HG02642 (cell line): ENCODE measurements around the gene PATL2.
"Not testable (repeated sequence)": the region's sequence is repeated elsewhere in the genome, so short reads cannot be mapped to it uniquely, and the experiment has no call there.

Experiments
- ATAC-seq: cut with Tn5 transposase; IDR thresholded peaks from one replicate; pipeline ENCODE4 v1.9.1; 2021; ENCODE audit warnings: mild to moderate bottlenecking; ENCODE audit not compliant: unreplicated experiment, poor library complexity

Gene PATL2

DNA sequence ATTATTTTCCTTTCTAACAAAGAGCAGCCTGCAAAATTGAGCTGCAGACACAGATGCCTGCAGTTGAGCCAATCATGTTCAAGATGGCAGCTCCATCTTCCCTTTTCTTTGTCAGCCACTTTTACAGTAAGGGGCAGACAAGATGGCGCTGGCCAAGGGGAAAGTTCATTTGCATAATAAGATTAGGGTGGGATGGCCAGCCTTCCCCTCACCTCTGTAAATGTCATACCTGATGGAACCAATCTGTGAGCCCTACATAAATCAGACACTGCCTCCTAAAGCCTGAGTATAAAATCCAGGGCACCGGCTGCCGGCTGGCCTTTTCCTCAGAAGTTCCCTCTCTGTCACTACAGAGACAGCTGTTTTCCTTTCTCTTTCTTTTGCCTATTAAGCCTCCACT, 15.8 kb downstream of the PATL2 start:
- ATAC-seq: no peak

DNA sequence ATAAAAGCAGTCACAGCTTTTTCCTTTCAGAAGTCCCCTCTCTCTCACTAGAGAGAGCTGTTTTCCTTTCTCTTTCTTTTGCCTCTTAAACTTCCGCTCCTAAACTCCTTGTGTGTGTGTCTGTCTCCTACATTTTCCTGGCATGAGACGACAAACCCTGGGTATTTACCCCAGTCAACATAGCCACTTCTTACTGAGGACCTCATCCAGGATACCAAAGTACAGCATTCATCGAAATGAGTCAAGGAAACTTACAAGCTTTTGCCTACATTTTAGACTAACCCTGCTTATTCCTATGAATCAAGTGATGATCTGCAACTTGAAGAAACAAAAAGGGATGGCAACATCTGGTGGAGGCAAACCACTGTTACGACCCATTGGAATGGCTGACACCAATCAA, 16.7 kb downstream of the PATL2 start:
- no peak for ATAC-seq

DNA sequence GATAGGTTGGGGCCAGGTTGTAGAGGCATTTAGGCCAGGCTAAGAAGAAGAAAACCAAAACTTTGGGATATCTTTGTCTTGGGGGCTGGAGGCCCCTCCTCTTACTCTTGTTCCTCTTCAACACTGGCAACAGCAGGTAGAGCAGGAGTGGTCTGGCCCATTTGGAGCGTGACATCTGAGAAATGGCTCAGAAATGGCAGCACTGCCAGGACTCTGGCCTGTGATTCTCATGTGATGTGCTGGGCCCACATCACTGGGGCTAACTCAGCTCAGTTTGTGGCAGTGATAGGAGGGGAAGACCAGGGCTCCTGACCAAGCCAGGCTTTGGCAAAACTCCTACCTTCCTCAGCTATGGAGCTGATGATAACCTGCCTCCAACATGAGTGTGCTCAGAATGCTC, 18.5 kb downstream of the PATL2 start:
- ATAC-seq: no peak

DNA sequence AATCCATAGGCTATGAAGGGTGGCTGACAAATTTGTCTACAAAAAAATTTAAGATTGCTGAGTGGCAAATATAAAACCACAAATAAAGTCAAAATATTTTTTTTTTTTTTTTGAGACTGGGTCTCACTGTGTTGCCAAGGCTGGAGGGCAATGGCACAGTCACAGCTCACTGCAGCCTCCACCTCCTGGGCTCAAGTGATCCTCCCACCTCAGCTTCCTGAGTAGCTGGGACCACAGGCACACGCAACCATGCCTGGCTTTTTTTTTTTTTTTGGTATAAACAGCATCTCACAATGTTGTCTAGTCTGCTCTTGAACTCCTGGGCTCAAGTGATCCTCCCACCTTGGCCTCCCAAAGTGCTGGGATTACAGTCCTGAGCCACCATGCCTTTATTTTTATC, 20.9 kb downstream of the PATL2 start:
- ATAC-seq: not testable (repeated sequence)

DNA sequence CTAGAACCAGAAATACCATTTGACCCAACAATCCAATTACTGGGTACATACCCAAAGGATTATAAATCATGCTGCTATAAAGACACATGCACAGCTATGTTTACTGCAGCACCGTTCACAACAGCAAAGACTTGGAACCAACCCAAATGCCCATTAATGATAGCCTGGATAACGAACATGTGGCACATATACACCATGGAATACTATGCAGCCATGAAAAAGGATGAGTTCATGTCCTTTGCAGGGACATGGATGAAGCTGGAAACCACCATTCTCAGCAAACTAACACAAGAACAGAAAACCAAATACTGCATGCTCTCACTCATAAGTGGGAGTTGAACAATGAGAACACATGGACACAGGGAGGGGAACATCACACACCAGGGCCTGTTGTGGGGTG, 21.8 kb downstream of the PATL2 start:
- ATAC-seq: not testable (repeated sequence)

DNA sequence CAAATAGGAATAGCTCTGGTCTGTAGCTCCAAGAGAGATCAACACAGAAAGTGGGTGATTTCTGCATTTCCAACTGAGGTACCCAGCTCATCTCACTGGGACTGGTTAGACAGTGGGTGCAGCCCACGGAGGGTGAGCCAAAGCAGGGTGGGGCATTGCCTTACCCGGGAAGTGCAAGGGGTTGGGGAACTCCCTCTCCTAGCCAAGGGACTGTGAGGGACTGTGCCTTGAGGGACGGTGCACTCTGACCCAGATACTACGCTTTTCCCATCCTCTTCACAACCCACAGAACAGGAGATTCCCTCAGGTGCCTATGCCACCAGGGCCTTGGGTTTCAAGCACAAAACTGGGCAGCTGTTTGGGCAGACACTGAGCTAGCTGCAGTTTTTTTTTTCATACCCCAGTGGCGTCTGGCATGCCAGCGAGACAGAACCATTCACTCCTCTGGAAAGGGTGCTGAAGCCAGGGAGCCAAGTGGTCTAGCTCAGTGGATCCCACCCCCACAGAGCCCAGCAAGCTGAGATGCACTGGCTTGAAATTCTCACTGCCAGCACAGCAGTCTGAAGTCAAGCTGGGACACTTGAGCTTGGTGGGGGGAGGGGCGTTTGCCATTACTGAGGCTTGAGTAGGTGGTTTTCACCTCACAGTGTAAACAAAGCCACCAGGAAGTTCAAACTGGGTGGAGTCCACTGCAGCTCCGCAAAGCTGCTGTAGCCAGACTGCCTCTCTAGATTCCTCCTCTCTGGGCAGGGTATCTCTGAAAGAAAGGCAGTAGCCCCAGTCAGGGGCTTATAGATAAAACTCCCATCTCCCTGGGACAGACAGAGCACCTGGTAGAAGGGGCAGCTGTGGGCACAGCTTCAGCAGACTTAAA, 28.1 kb downstream of the PATL2 start:
- not testable (repeated sequence) for ATAC-seq

DNA sequence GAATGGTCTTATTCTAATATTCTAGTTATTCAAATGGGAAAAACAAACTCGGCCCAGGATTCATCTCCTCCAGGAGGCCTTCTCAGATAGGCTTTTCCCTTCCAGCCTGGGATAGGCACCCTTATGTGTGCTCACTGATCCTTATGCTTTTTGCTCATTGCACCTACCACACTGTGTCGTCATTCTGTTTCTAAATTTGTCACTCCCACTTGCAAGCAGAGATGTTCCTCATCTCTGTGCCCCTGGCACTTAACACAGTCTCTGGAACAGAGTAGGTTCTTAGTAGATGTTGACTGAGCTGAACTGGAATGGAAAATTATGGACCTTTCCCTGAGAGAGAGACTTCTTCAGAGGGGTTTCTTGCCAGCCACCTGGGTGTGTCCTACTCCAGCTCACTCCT, 28.9 kb downstream of the PATL2 start:
- no peak for ATAC-seq

DNA sequence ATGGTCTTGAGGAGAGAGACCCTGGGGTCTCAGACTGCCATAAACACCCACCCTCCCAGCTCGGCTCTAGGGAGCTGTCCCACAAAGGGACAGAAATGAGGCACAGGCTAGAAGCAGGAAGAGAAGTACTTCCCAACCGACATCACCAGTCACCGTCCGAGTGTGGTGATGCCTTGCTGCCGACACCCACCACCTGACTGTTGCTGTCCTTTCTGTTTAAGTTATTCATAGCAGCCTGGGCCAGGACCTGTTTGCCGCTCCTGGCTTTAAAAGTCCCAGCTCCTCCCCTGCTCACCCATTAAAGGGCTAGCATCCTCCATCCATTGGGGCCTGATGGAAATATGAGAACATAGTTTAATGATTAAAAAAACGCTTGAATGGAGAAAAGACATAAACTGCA, 34.4 kb downstream of the PATL2 start:
- ATAC-seq: no peak

DNA sequence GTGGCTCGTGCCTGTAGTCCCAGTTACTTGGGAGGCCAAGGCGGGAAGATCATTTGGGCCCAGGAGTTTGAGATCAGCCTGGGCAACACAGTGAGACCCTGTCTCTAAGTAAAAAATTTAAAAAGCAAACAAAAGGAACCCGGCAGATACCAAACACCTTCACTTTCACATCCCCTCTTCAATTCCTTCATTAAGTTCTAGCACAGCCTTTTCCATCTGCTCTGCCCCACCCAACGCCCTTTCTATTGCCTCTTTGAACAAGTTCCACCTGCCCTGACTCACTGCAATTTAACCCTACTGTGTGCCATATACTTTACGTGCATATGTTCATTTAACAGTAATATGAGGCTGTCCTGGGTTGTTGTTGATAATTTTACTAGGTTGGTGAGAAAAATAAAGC, 35.2 kb downstream of the PATL2 start:
- ATAC-seq: no peak

DNA sequence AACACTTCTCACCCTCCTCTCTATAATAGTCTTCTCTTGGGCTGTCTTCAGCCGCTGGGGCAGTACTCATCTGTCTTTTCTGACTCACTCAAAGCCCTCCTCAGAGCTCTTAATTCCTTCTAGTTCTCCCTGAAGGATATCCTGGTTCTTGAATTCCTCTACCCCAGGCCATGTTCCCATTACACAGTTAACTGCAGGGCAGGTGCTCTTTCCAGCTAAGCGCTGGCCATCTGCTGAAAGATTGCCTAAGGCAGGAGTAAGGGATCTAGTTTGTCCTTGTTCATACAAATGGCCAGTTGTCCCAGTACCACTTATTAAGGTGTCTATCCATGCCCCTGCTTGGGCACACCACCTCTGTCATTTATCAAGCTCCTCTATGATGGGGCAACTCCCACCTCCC, 37.5 kb downstream of the PATL2 start:
- no peak for ATAC-seq

DNA sequence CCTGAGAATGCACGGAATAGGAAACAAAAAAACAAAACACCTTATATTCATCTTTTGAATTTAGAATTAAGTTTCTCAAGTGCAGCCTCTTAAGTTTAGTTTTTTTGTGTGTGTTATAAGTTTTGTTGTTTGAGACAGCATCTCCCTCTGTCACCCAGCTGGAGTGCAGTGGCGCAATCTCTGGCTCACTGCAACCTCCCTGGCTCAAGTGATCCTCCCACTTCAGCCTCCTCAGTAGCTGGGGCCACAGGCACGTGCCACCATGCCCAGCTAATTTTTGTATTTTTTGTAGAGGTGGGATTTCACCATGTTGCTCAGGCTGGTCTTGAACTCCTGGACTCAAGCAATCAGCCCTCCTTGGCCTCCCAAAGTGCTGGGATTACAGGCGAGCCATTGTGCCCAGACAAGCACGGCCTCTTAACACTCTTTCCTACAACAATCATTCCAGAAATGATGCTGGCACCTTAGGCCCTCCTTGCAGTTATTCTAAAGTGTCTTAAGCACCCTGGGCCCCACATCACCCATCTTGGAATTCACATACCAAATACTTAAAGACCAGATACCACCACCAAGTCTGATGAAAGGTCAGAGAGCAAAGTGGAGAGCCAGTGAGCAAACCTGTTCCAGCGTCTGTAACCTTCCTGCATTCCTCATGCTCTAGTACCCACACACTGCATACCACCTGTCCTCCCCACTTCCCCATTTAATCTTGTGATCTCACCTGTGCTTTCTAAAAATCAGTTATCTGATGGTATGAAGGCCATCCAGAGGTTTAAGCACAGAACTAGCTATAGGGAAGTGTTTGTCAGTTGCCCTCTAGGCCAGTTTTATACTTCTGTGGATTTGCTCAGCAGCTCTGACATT, 40.8 kb downstream of the PATL2 start:
- no peak for ATAC-seq

DNA sequence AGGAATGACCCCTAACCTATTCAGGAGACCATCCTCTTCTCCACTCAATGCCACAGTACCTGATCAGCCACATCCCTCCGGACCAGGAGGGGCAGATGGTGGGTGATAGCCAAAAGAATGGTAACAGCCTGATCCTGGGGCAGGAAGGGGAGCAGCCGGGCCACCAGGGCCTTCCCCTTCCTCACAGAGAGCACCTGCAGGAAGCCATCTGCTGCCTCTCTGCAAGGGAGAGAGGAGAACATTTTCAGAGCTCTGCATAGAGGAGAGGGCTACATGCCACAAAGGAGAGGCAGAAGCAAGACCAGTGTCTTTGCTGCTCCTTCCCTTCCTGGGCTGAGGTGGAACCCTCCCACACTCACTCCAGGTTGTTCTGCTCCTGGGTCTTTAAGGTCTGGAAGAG, 42.2 kb downstream of the PATL2 start:
- ATAC-seq: no peak

DNA sequence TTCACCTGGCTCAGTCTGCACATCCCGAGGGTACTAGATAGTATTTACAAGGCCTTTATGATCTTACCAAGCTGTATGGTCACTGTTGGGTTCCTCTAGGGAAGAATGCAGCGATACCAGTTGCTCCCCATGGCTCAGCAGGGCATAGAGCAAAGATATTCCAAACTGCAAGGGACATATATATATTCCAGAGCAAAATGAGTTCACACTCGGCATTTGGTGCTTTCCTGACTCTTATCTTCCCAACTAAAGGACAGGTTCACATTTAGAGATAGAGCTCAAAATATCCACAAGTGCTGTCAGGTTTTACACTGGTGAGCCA, 44.1 kb downstream of the PATL2 start:
- no peak for ATAC-seq

DNA sequence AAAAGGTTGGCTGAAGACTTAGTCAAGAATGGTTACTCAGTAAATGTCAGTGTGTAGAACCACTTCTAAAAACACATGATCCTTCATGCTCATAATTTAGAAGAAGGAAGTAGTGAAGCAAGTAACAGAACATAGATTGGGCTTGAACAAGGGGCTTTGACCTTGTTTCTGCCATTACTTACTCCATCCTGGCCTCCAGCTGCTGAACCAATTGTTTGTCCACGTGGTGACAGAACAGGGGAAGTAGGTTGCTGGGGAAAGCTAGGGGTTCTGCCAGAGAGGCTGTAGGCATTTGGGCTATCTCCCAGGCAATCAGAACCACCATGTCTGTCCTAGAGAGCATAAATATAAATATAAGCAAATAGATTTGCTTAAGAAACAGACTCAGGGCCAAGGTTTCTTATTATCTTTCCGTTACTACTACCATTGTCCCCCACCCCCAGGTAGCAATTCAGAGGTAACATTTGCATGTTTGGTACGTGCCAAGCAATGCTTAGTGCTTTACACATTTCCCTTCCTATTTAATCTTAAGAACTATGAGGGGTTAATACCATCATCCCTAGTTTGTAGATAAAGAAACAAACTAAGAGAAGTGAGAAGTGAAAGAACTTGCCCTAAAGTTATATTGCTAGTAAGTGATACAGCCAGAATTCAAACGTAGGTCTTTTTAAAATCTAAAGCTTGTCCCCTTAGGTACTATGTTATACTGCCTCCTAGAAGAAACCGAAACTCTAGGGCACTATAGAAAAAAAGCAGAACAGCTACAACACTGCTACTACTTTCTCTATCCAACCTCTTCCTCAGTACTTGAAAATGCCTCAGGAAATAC, 44.7 kb downstream of the PATL2 start:
- no peak for ATAC-seq

DNA sequence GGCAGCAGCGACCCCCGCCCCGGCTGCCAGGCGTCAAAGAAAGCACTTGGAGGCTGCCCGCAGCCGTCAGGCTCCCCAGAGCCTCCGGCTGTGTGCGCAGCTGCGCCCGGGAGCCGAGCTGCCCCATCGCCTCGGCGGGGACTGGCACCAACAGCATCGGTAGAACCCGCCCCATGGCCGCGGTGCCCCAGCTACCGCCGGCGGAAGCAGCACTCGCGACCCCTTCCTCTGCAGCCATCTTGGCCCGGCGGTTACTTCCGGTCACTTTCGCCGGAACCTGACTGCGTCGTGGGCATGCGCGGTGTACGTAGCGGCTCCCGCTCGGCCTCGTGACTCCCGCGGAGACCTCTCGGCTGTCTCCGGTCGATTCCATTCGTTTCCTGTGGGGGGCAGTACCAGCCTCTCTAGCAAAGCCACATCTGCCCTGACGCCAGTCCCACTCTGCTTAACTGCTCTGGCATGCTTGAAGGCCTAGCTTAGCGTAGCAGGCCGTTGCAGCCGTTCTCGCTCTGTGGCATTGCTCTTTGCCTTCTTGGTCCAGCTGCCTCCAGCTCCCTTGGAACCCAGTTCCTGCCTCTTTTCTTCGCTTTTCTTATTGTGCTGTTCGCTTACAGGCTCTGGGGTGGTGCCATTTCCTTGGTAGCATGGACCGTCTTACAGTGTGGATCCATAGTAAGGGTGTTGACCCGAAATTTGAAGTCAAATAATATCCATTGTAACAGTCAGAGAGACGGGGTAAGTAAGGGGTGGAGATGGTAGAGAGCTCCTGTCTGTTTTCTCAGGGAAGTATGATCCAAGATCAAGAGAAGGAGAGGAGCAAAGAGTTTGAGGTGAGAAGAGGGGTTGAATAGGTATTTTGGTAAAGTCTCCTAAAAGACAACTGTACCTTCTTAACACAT, 47.5 kb downstream of the PATL2 start, which contains the start of gene SPG11:
Gene SPG11, minus strand, starts transcription at position 253 of the 899 bp plus-strand sequence. Its CDS starts 15 bp downstream, at position 238.
- peak; percentile 78 for ATAC-seq

DNA sequence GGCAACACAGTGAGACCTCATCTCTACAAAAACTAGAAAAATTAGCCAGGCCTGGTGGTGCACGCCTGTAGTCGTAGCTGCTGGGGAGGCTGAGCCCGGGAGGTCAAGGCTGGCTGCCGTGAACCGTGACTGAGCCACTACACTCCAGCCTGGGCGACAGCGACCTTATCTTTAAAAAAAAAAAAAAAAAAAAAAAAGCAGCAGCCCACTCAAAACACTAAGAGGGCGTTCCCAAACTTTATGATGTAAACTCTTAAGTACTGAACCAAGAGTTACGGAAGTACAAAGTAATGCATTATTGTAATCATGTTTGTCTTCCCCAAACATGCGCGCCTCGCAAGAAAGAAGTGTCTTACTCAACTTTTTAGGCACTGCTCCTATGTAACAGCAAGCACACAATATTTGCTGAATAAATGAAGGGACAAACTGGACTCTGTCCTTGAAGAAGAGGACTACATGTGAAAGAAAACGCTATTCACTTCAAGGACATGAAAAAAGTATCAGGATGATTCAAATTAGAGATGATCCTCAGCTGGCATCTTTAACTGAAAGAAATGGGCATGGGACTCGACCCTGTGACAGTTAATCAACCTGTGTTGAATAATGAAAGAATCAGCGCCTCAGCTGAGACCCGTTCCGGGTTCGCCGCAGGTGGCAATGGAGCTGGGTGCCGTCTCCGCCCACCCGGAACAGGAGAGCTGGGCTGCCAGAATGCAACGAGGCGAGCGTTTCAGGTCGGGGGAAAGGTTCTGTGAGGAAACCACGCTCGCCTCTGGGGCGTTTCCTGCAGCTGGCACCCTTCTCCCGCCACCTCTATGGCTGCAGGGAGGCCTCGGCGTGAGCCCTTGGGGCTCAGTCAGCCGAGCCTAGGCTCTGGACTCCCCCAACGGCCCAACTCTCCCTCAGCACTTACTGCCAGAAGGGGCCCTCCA, 48.4 kb downstream of the PATL2 start:
- ATAC-seq: peak; percentile 59

DNA sequence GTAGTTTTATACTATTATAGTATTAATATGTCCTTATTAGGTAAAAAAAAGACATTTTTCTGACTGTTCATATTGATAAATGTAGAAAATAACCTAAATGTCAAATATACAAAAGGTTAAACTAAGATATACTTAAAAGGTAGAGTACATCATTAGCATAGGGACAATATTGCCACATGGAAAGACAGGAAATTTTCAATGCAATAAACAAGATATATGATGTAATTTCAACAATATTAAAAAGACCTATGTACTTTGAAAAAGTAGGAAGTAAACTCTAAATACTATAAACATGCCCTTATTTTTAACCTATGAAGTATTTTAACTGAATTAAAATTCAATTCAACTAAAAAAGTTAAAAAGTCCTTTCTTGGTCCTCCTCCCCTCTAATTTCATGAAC, 49.5 kb downstream of the PATL2 start:
- no peak for ATAC-seq

DNA sequence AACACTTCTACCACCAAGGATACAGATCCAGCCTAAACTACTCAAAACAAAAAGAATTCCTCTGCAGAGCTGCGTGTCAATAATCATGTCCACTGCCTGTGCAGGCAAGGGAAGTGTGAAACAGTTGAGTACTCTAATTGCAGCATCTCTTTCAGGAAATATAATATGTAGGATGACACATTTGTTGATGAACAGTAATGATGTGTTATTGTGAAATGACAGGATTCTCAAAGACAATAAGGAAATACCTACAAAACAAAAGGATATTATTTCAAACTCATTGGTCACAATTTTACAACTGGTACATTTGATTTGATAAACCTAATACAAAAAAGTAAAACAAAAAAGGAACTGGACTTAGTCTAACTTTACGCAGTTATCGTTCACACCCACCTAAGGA, 52.1 kb downstream of the PATL2 start:
- ATAC-seq: no peak

DNA sequence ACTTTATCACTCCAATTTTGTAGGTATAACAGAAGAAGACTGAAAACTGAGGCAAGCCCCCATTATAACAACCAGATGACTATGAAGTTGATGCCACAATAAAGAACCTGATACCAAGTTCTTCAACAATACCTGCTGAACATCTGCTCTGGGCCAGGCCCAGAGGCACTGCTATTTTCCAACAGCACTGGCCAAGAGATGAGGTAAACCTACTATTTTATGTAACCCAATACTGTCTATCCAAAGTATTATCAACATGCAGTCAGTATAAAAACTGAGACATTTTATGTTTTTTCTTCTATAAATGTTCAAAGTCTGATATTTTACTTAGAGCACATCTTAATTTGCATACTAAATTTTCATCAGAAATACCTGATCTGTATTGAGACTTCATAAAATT, 53.7 kb downstream of the PATL2 start:
- no peak for ATAC-seq
